Memory B cell (primary cell): ENCODE data around the gene ZSCAN26.

ENCODE experiments used
- ATAC-seq: fragments of 150-1000 bp; cut with Tn5 transposase; 2 replicates; pipeline ENCODE4 v1.10.0; 2021; ENCODE audit warnings: low read depth, mild to moderate bottlenecking, moderate library complexity
- DNase-seq, 2 donors: peaks; one replicate each; pipeline ENCODE4 v3.0.0; 2022; ENCODE audit warnings: low spot score in 2 of 2
- H3K27ac Mint-ChIP-seq: one replicate; pipeline ENCODE4 v1.8.0; 2022; ENCODE audit warnings: mild to moderate bottlenecking, moderate library complexity, mixed read lengths
- H3K27me3 Mint-ChIP-seq: one replicate; pipeline ENCODE4 v1.8.0; 2022; ENCODE audit warnings: mixed read lengths
- H3K36me3 Mint-ChIP-seq: one replicate; pipeline ENCODE4 v1.8.0; 2022; ENCODE audit warnings: mild to moderate bottlenecking, mixed read lengths
- H3K4me1 Mint-ChIP-seq: one replicate; pipeline ENCODE4 v1.8.0; 2022; ENCODE audit warnings: mixed read lengths
- H3K4me3 Mint-ChIP-seq: one replicate; pipeline ENCODE4 v1.8.0; 2022; ENCODE audit warnings: mild to moderate bottlenecking, moderate library complexity, mixed read lengths
- H3K9me3 Mint-ChIP-seq: one replicate; pipeline ENCODE4 v1.8.0; 2022; ENCODE audit warnings: mixed read lengths

The ZSCAN26 gene

GRCh38 chr6:28322661-28323060 is 55.7 kb downstream of the ZSCAN26 start:
- Mint-ChIP-seq H3K4me3 (no peak overlapping the region), H3K36me3 (peaks cover 26% of the 10 kb centered on the region), H3K9me3 (peaks cover 18% of the 10 kb centered on the region), H3K27ac (no peak overlapping the region), H3K4me1 (no peaks in the 10 kb centered on the region), H3K27me3 (peaks cover 3% of the 10 kb centered on the region)
- no peak for DNase-seq
- ATAC-seq: no peak

DNA sequence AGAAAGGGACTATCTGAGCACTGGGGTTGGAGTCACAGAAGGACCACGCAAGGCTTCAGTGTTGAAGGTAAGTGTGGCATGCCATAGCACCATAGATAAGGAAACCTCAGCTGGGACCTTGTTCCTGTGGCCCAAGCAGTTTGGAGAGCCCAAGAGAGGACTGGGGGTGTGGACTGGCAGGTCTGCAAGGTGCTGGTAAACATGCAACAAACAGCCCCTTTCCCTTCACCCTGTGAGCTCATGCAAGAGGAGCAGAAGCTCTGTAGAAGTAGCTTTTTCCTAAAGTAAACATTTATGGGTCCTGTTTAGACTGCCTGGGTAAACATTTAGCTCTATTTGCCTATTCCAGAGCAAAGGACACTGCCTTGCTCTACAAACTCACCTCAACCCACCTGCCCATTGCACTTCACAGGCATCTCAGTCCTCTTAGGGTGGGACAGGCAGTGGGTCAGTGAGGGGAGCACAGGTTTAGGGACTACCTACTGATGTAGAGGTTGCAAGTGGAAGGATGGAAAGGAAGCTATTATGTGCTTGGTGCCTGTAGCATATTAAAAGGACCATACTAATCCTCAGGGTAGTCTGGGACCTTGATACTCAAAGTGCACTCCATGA is 57.0 kb downstream of the ZSCAN26 start:
- peaks cover 3% of the 10 kb centered on the region for H3K27me3 Mint-ChIP-seq
- no peak overlapping the region for H3K27ac Mint-ChIP-seq
- DNase-seq: no peak
- H3K36me3 Mint-ChIP-seq: peaks cover 28% of the 10 kb centered on the region
- no peak overlapping the region for H3K4me3 Mint-ChIP-seq
- H3K4me1 Mint-ChIP-seq: no peaks in the 10 kb centered on the region
- ATAC-seq: no peak
- peaks cover 22% of the 10 kb centered on the region for H3K9me3 Mint-ChIP-seq

- no peak for ATAC-seq
- H3K36me3 Mint-ChIP-seq: peaks cover 30% of the 10 kb centered on the region
These were observed 59.5 kb downstream of the ZSCAN26 start for GRCh38 chr6:28326371-28326948.

More at GRCh38 chr6:28326371-28326948, 59.5 kb downstream of the ZSCAN26 start:
- H3K9me3 Mint-ChIP-seq: peaks cover 24% of the 10 kb centered on the region
- no peaks in the 10 kb centered on the region for H3K4me1 Mint-ChIP-seq
- no peak for DNase-seq
- no peak overlapping the region for H3K27ac Mint-ChIP-seq
- peaks cover 3% of the 10 kb centered on the region for H3K27me3 Mint-ChIP-seq
- no peak overlapping the region for H3K4me3 Mint-ChIP-seq
